ENCODE data around the gene PLCL1.

Gene PLCL1

GRCh38 chr2:198097630-198098029 is 293.2 kb downstream of the PLCL1 start:
- in situ Hi-C loops (cut with MboI; ENCODE audit: low sequenced_read_pairs): no loop called here

DNA sequence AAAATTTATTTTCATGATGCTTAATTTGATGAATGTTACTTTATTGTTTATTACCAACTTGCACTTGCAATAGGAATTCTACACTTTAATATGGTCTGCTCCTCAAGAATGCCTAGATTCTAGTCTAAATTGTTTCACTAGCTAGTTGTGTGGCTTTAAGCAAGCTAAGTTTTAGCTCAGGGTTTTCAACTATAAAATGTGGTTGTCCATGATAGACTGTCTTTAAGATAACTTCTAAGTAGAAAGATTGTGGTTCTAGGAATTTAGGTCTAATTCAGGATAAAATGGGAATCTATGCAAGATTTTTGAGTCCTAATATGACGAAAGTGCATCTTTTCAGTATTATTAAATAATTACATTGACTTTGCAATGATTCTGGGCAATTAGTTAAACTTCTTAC is 294.0 kb downstream of the PLCL1 start:
- in situ Hi-C loops (cut with MboI; ENCODE audit: low sequenced_read_pairs): no loop called here

GRCh38 chr2:198098918-198099317 is 294.5 kb downstream of the PLCL1 start:
- in situ Hi-C loops (cut with MboI; ENCODE audit: low sequenced_read_pairs): no loop called here

GRCh38 chr2:198100346-198100745 is 296.0 kb downstream of the PLCL1 start:
- in situ Hi-C loops (cut with MboI; ENCODE audit: low sequenced_read_pairs): no loop called here

- in situ Hi-C loops (cut with MboI; ENCODE audit: low sequenced_read_pairs): no loop called here
Measured at GRCh38 chr2:198101688-198102087, 297.3 kb downstream of the PLCL1 start.

DNA sequence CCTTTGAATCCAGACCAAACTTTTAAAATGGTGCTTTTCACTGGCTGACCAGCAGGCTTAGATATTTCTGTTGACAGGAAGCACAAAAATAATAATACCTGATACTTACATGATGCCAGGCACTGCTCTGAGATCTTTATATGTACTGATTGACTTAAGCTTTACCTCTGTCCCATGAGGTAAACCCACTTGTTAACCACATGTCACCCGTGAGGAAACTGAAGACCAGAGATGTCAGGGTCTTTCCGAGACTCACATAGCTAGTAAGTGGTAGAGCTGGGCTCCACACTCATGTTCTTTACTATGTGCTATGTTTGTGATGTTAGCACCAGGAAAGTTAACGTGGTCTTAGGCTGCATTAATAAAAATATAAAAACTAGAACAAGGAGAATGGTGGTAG is 297.7 kb downstream of the PLCL1 start:
- in situ Hi-C loops (cut with MboI; ENCODE audit: low sequenced_read_pairs): no loop called here

DNA sequence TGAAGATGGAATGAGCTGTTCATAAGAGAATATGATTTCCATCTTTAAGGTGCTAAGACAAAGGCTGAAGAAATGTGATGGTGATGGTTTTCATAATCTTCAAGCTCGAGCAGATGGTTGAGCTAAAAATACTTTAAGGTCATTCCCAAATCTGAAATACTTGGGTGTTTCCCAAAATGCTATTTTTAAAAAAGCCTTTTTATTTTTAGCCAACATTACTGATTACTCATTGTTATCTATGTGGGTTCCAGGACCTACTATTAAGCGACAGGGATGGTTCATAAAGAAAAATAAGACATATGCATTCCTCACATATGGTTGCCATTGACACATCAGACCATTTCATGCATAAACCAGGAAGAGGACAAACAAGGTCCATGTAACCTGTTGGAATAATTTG is 298.5 kb downstream of the PLCL1 start:
- in situ Hi-C loops (cut with MboI; ENCODE audit: low sequenced_read_pairs): no loop called here

- in situ Hi-C loops (cut with MboI; ENCODE audit: low sequenced_read_pairs): no loop called here
Measured at GRCh38 chr2:198106621-198107385, 302.4 kb downstream of the PLCL1 start.

GRCh38 chr2:198113316-198113715 is 308.9 kb downstream of the PLCL1 start:
- in situ Hi-C loops (cut with MboI; ENCODE audit: low sequenced_read_pairs): no loop called here

DNA sequence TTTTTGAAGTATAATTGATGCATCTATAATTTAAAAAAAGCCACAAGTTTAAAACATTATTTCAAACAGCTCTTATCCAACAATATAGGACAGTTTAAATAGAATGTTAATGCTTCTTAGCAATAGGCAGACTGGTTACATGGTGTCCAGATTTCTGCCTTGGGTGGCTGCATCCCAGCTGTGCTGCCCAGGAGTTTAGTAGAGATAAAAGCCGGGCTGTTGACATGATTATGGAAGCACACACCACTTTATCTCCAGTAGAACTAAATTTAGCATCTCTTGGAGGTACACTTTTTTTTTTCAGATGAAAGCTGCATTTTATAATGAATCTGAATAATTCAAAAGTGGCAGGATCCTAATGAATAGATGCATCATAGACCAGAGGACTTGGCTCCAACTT is 309.7 kb downstream of the PLCL1 start:
- in situ Hi-C loops (cut with MboI; ENCODE audit: low sequenced_read_pairs): no loop called here

DNA sequence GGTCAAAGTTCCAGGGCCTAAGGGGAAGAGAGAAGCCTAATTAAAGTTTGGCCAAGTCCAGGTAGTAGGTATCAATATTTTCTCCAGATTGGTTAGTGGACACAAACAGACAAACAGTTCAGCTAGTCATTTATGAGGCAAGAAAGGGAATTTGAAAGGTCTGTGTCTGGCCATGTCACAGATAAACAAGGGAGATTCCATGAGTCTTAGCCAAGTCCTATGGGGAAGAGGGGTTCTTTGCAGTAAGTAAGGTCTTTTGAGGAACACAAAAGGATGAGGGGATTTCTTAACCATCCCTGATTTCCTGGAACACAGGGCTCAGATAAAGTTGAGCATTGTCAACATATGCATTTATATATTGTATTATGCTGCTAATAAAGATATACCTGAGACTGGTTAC is 310.8 kb downstream of the PLCL1 start:
- in situ Hi-C loops (cut with MboI; ENCODE audit: low sequenced_read_pairs): no loop called here

- in situ Hi-C loops (cut with MboI; ENCODE audit: low sequenced_read_pairs): no loop called here
Measured at GRCh38 chr2:198116756-198117155, 312.4 kb downstream of the PLCL1 start.

DNA sequence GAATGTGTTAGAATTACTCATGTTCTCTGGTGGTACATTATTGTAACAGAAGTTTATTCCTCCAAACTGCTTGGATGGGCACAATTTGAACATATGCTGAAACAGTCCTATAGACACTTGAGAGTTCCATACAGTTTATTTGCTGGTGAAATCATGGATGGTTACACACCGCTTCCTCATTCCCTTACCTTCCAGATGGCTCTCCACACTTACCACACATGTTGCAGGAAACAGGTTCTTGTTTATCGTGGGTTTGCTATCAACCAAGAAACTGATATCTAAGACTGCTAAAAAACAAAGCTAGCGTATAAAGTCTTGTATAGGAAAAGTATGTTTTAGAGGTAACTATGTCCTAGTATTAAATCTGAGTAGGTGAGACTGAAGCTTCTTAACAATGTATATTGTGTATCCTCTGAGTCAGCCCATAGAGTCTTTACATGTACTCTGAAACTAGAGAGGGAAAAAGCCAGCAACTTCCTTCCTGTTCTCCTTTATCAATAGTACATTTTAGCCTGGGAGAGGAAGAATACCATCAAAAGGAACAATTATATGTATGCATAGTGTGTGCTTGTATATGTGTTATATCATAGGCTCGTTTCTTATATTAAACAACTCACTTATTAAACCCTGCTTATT is 313.1 kb downstream of the PLCL1 start:
- in situ Hi-C loops (cut with MboI; ENCODE audit: low sequenced_read_pairs): no loop called here

DNA sequence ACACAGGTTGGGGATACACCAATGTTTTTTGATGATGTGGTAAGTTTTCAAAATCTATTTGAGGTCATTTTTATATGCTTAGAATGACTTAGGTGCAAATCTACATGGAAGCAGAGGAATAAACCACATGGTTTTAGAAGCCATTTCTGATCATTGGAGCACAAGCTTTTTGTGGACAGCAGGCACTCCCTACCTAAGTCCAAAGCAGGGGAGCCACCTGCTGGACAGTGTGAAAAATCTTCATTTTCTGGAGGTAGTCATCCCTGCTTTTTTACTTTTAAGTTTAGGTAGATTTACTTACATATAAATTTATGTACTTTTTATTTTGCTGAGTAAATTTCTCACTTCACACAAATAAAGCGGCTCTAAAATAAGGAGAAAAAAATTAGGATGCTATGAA is 323.2 kb downstream of the PLCL1 start:
- in situ Hi-C loops (cut with MboI; ENCODE audit: low sequenced_read_pairs): loop anchor here (25.0 kb wide), 1 partner anchor 315 kb away; the partner anchor contains the start of gene PLCL1

DNA sequence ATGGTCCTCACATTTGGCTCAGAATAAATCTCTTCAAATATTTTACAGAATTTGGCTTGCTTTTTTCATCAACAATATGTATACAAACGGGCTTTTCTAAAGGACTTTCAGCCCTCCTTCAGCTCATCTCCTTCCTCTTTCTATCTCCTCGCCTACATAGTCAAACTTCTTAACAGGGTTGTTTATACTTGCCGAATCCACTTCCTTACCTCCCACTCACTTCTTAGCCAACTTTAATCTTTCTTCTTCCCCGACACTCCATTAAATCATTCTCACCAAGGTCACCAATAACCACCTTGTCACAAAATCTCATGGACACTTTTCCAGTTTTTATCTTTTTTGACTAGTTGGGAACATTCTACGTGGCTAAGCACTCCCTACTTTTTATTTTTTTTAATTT is 325.2 kb downstream of the PLCL1 start:
- in situ Hi-C loops (cut with MboI; ENCODE audit: low sequenced_read_pairs): loop anchor here (25.0 kb wide), 1 partner anchor 317 kb away; the partner anchor contains the start of gene PLCL1

DNA sequence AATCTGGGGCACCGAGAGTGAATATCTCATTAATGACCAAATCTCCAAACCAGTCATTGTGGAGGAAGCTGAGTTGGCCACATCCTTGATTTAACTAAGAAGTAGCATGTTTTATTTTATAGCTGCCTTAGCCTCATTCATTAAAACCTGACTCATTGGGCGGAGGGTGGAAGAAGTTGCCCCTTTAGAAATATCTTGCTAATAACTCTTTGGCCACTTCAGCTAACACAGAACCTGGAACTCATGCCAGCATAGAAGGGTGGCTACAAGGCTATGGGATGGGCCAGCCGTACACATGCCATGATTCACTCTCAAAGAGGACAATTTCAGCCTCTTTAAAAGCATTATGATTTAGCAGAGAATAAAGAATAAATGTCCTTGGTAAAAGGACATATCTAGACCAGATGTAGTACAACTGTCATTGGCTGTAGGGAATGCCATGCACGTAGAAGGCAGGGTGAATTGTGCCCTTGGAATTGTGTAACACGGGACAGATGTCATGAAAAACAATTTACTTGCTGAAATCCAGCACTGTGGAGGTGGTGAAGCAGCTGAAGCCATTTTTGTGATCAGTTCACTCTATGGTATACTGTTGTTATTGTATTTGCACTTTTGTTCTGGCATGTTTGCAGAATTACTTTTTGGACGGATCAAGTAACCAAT is 330.0 kb downstream of the PLCL1 start:
- in situ Hi-C loops (cut with MboI; ENCODE audit: low sequenced_read_pairs): loop anchor here (25.0 kb wide), 1 partner anchor 322 kb away; the partner anchor contains the start of gene PLCL1

DNA sequence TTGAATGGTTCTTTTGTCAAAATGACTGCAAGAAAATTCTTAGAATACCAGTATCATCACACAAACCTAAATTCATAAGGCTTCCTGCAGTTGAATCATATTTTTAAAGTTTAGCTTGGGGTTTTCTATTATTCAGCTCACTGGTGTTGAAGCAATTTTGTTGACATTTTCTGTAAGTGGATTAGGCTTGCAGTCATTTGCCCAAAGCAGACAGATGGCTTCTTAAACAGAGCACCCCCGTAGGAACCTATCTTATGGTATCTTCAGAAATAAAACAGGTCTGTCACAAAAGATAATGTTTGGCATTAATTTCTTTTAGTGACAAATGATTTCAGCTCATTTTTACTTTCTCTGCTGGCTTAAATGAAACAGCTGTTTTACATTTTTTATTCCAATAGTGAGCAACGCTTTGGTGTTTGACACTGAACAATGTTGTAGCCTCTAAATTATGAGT is 331.1 kb downstream of the PLCL1 start:
- in situ Hi-C loops (cut with MboI; ENCODE audit: low sequenced_read_pairs): loop anchor here (25.0 kb wide), 1 partner anchor 323 kb away; the partner anchor contains the start of gene PLCL1

GRCh38 chr2:198136142-198136541 is 331.7 kb downstream of the PLCL1 start:
- in situ Hi-C loops (cut with MboI; ENCODE audit: low sequenced_read_pairs): loop anchor here (25.0 kb wide), 1 partner anchor 324 kb away; the partner anchor contains the start of gene PLCL1

DNA sequence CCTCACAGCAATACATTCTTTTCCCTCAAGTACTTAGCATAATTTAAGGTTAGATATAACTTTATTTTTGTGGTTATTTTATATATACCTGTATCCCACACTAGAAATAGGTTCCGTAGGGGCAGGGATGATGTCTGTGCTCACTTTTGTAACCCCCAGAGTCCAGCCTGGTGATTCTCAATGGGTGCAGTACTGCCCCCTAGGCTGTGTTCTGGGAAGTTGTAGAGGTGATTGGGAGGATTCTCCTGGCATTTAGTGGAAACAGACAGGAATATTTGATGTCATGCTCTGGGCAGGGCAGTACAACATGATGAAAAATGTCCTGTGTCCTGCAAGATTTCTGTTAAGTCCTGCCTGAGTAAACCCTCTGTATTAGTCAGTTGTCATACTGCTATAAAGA is 333.3 kb downstream of the PLCL1 start:
- in situ Hi-C loops (cut with MboI; ENCODE audit: low sequenced_read_pairs): loop anchor here (25.0 kb wide), 1 partner anchor 325 kb away; the partner anchor contains the start of gene PLCL1

DNA sequence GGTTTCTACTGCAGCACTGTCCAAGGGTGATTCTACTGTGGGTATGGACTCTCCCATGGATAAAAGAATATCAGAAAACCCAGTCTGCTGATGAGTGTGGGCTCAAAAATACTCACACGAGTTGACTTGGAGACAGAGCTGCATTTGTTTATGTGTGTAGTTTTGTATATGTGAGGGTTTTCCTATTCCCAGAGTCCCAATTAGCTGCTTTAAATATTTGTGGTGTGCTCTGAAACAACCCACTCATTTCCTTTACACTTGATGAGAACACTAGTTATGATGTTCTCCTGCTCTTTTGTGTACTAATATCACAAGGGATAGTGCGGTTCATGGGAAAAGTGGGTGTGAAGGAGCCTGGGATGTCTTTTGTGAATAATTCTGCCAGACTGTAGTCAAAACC is 337.3 kb downstream of the PLCL1 start:
- in situ Hi-C loops (cut with MboI; ENCODE audit: low sequenced_read_pairs): loop anchor here (25.0 kb wide), 1 partner anchor 329 kb away; the partner anchor contains the start of gene PLCL1

DNA sequence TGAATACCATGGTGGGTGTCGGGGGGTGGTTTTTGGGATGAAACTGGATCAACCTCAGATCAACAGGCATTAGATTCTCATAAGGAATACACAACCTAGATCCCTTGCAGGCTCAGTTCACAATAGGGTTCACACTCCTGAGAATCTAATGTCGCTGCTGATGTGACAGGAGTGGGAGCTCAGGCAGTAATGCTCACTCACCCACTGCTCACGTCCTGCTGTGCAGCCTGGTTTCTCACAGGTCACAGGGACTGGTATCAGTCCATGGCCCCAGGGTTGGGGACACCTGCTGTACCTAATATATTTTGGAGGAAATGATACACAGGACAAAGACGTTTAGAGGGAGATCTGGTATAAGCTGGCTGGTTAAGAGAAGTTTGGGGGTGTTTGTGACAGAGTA is 338.8 kb downstream of the PLCL1 start:
- in situ Hi-C loops (cut with MboI; ENCODE audit: low sequenced_read_pairs): loop anchor here (25.0 kb wide), 1 partner anchor 331 kb away; the partner anchor contains the start of gene PLCL1
